Esophagus muscularis mucosa (tissue), 4 donors: Measurements from ENCODE around the gene FAM76A. TPM values are rescaled to one million over a fixed set of nuclear protein-coding genes. Genes with fewer than 3 reads are reported as not detected.

Source experiments
- DNase-seq: peaks from one replicate; pipeline ENCODE4 v3.0.0-alpha.2; 2017; ENCODE audit errors: extremely low spot score
- H3K27ac ChIP-seq, 4 donors: fragments of 200-600 bp; sonication (generic); replicated peaks in 1 of 4; 1 replicate in 3 of 4; 2 replicates in 1 of 4; pipeline ENCODE4 v1.5.1; 2016 to 2019; ENCODE audit warnings: mild to moderate bottlenecking in 1 of 4
- H3K27me3 ChIP-seq, 4 donors: fragments of 200-600 bp; sonication (generic); one replicate each; pipeline versions ENCODE4 v1.5.1 to v1.6.0; 2016 to 2019
- H3K36me3 ChIP-seq, 4 donors: fragments of 200-600 bp; sonication (generic); one replicate each; pipeline ENCODE4 v1.5.1; 2016 to 2019
- H3K4me1 ChIP-seq, 4 donors: fragments of 200-600 bp; sonication (generic); one replicate each; pipeline ENCODE4 v1.5.1; 2016 to 2019
- H3K4me3 ChIP-seq, 4 donors: fragments of 200-600 bp; sonication (generic); 1 replicate in 2 of 4; 2 replicates in 2 of 4; pipeline ENCODE4 v1.5.1; 2016 to 2019; ENCODE audit warnings: mild to moderate bottlenecking in 4 of 4, moderate library complexity in 1 of 4
- H3K9me3 ChIP-seq, 4 donors: fragments of 200-600 bp; sonication (generic); 1 replicate in 3 of 4; 2 replicates in 1 of 4; pipeline ENCODE4 v1.5.1; 2016 to 2019
- CTCF ChIP-seq, 3 experiments: fragments of 200-600 bp in 2 of 3; fragments of 450-650 bp in 1 of 3; sonication (generic) in 2 of 3; IDR thresholded peaks; one replicate each; pipeline ENCODE4 v1.5.1; 2017 to 2019; ENCODE audit warnings: antibody characterized with exemption in 3 of 3, mild to moderate bottlenecking in 2 of 3, moderate library complexity in 1 of 3
- EP300 ChIP-seq: sonication (generic); formaldehyde crosslinking; IDR thresholded peaks from one replicate; pipeline ENCODE4 v1.6.1; 2017; ENCODE audit warnings: antibody characterized with exemption
- POLR2A ChIP-seq: fragments of 450-650 bp; IDR thresholded peaks from one replicate; pipeline ENCODE4 v1.6.1; 2017; ENCODE audit warnings: antibody characterized with exemption, moderate library complexity, mild to moderate bottlenecking, low read depth
- POLR2AphosphoS5 ChIP-seq, 2 donors: sonication (generic); formaldehyde crosslinking; IDR thresholded peaks; one replicate each; pipeline ENCODE4 v1.6.1; 2017; ENCODE audit warnings: antibody characterized with exemption in 2 of 2
- WGBS: methylation state at CpG from one replicate; pipeline ENCODE4 v1.1.5; 2018; 5-methylcytosine and 5-hydroxymethylcytosine counted together
- intact Hi-C: fragments of 100-400 bp; cut with DNase I; formaldehyde crosslinking; loops from one replicate; pipeline ENCODE4 v1.15.1; 2023
- total RNA-seq, 4 donors: library from RNA; depleted of rRNA; stranded (reverse); fragments of >200 nt; gene quantifications; one replicate each; pipeline versions ENCODE4 v1.1.0 to v1.2.1, GENCODE V29; 2016

Gene FAM76A
- total RNA-seq, 4 donors from 2014 or later, result 15.6 to 17.4 (median 16.6) TPM

GRCh38 chr1:27724961-27725373 is 794 bp upstream of the FAM76A start:
- intact Hi-C loops, result loop anchor here (5.0 to 10.0 kb wide), 3 partner anchors 47 to 110 kb away; partner anchors contain the start of genes IFI6, PPP1R8 and STX12
- Histone ChIP-seq H3K4me1 (peaks cover 13 to 40% (median 27%) of the 10 kb centered on the region in 4 donors), H3K27me3 (no peaks in the 10 kb centered on the region), H3K27ac (peak overlapping the region; percentile 81 to 98 (median 96)), H3K9me3 (no peaks in the 10 kb centered on the region), H3K36me3 (peaks cover 4 to 23% (median 12%) of the 10 kb centered on the region in 4 donors), H3K4me3 (peak overlapping the region; percentile 96 to 100 (median 98))
- no peak for DNase-seq
- TF ChIP-seq POLR2A (no peak), CTCF (IDR thresholded peaks at IDR 0.05) (no peak), EP300 (no peak), POLR2AphosphoS5 (IDR thresholded peaks at IDR 0.05) (no peak)
- WGBS, result 67% methylated on average over 9 of the region's 9 CpGs

GRCh38 chr1:27726173-27727044 is 648 bp downstream of the FAM76A start:
- no peak for DNase-seq
- Histone ChIP-seq H3K27ac (peak overlapping the region; percentile 95 to 99 (median 97)), H3K4me1 (peaks cover 13 to 42% (median 27%) of the 10 kb centered on the region in 4 donors), H3K27me3 (no peaks in the 10 kb centered on the region), H3K9me3 (no peaks in the 10 kb centered on the region), H3K36me3 (peaks cover 4 to 36% (median 19%) of the 10 kb centered on the region in 4 donors), H3K4me3 (peak overlapping the region; percentile 96 to 100 (median 98))
- intact Hi-C loops, result loop anchor here (5.0 to 10.0 kb wide), 3 partner anchors 46 to 108 kb away; partner anchors contain the start of genes IFI6, PPP1R8 and STX12
- 2% methylated on average over 7 of the region's 46 CpGs for WGBS
- TF ChIP-seq EP300, result no peak
- no peak for TF ChIP-seq CTCF (IDR thresholded peaks at IDR 0.05)
- TF ChIP-seq POLR2AphosphoS5 (IDR thresholded peaks at IDR 0.05), result no peak
- no peak for TF ChIP-seq POLR2A

GRCh38 chr1:27727126-27727525 is 1.4 kb downstream of the FAM76A start:
- H3K27ac ChIP-seq, result peak overlapping the region; percentile 95 to 99 (median 97)
- intact Hi-C loops, result loop anchor here (5.0 to 10.0 kb wide), 3 partner anchors 45 to 108 kb away; partner anchors contain the start of genes IFI6, PPP1R8 and STX12
- no peaks in the 10 kb centered on the region for H3K27me3 ChIP-seq
- no peaks in the 10 kb centered on the region for H3K9me3 ChIP-seq
- peaks cover 13 to 42% (median 27%) of the 10 kb centered on the region in 4 donors for H3K4me1 ChIP-seq
- TF ChIP-seq POLR2A (no peak), EP300 (no peak), POLR2AphosphoS5 (IDR thresholded peaks at IDR 0.05) (no peak), CTCF (IDR thresholded peaks at IDR 0.05) (no peak)
- peak overlapping the region in 3 of 4 donors; percentile 96 to 100 (median 98) for H3K4me3 ChIP-seq
- no peak for DNase-seq
- 47% methylated on average over 3 of the region's 3 CpGs for WGBS
- peaks cover 4 to 43% (median 23%) of the 10 kb centered on the region in 4 donors for H3K36me3 ChIP-seq

GRCh38 chr1:27736252-27736651 is 10.5 kb downstream of the FAM76A start:
- no peak overlapping the region for H3K27ac ChIP-seq
- intact Hi-C loops, result no loop called here
- H3K36me3 ChIP-seq, result peaks cover 47 to 96% (median 84%) of the 10 kb centered on the region in 4 donors
- 96% methylated on average over 3 of the region's 3 CpGs for WGBS
- no peak for TF ChIP-seq EP300
- no peak for TF ChIP-seq CTCF (IDR thresholded peaks at IDR 0.05)
- TF ChIP-seq POLR2AphosphoS5 (IDR thresholded peaks at IDR 0.05), result no peak
- TF ChIP-seq POLR2A, result no peak
- no peak overlapping the region for H3K4me3 ChIP-seq
- no peak for DNase-seq
- H3K27me3 ChIP-seq, result no peaks in the 10 kb centered on the region
- H3K4me1 ChIP-seq, result no peaks in the 10 kb centered on the region
- no peaks in the 10 kb centered on the region for H3K9me3 ChIP-seq
